Measurements from ENCODE around the gene ATXN1.

ATXN1 gene

DNA sequence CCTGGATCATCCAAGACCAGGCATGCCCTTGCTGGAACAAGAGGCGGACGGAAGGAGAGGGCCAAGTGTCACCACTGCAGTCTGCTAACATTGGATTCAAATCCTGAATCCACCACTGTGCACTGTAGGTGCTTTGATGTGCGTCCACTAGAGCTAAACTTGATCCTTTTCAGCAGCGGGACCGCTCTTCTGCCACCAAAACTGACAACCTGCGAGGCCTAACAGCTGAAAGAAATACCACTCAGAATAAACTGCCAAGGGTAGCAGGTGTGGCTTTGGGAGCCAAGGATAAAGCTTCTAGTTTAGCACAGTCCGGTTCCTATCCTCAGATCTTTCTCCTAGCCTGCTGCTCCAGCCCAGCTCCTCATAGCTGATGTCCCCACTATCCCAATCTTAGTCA, 108.0 kb downstream of the ATXN1 start:
- no peak overlapping the region for H3K27ac Mint-ChIP-seq
- H3K27me3 Mint-ChIP-seq (ENCODE audit: low read depth, poor library complexity), result no peaks in the 10 kb centered on the region
- no peak overlapping the region for H3K4me3 Mint-ChIP-seq
- H3K9me3 Mint-ChIP-seq, result no peaks in the 10 kb centered on the region
- peaks cover 9% of the 10 kb centered on the region for H3K36me3 Mint-ChIP-seq (ENCODE audit: low read depth)
- peaks cover 32% of the 10 kb centered on the region for H3K4me1 Mint-ChIP-seq
- no peak for DNase-seq
- TF ChIP-seq, protein P1, sequence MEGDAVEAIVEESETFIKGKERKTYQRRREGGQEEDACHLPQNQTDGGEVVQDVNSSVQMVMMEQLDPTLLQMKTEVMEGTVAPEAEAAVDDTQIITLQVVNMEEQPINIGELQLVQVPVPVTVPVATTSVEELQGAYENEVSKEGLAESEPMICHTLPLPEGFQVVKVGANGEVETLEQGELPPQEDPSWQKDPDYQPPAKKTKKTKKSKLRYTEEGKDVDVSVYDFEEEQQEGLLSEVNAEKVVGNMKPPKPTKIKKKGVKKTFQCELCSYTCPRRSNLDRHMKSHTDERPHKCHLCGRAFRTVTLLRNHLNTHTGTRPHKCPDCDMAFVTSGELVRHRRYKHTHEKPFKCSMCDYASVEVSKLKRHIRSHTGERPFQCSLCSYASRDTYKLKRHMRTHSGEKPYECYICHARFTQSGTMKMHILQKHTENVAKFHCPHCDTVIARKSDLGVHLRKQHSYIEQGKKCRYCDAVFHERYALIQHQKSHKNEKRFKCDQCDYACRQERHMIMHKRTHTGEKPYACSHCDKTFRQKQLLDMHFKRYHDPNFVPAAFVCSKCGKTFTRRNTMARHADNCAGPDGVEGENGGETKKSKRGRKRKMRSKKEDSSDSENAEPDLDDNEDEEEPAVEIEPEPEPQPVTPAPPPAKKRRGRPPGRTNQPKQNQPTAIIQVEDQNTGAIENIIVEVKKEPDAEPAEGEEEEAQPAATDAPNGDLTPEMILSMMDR (IDR thresholded peaks at IDR 0.05), result no peak

DNA sequence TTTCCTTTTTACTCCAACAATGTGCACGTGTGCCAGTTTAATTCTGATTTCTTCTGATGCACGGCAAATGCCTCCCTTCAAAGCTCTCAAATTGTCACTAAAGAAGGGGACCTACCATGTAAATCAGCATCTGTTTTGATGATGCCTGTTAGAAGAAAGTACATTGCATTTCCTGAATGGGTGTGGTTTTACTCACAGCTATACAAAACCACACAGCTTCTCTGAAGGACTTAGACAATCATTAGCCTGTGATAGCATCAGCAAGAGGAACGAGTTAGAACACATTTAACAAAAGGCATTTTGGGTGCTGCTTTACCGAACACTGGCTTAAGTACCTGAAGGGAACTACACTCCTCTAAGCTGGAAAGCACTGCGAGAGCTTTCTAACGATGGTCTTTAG, 109.4 kb downstream of the ATXN1 start:
- TF ChIP-seq, protein P1 (IDR thresholded peaks at IDR 0.05), result no peak
- Mint-ChIP-seq H3K36me3 (ENCODE audit: low read depth) (peaks cover 4% of the 10 kb centered on the region), H3K27ac (no peak overlapping the region), H3K27me3 (ENCODE audit: low read depth, poor library complexity) (no peaks in the 10 kb centered on the region), H3K4me3 (no peak overlapping the region), H3K4me1 (peaks cover 20% of the 10 kb centered on the region), H3K9me3 (no peaks in the 10 kb centered on the region)
- no peak for DNase-seq

DNA sequence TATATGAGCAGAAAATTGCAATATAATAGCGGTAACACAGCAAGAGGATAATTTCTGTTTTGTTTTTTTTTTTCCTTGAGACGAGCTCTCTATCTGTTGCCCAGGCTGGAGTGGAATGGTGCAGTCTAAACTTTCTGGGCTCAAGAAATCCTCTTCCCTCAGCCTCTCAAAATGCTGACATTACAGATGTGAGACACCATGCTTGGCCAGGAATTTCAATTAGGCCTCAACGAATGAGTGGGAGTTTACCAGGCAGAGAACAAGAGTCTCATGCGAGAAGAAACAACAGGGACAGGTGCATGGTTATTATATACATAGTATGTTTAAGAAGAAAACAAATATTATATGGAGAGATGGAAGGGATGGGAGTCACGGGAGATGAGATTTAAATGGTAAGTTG, 111.4 kb downstream of the ATXN1 start:
- TF ChIP-seq, protein P1 (IDR thresholded peaks at IDR 0.05), result no peak
- no peak for DNase-seq
- peaks cover 4% of the 10 kb centered on the region for H3K36me3 Mint-ChIP-seq (ENCODE audit: low read depth)
- H3K4me3 Mint-ChIP-seq, result no peak overlapping the region
- peaks cover 16% of the 10 kb centered on the region for H3K4me1 Mint-ChIP-seq
- no peak overlapping the region for H3K27ac Mint-ChIP-seq
- no peaks in the 10 kb centered on the region for H3K27me3 Mint-ChIP-seq (ENCODE audit: low read depth, poor library complexity)
- H3K9me3 Mint-ChIP-seq, result no peaks in the 10 kb centered on the region

DNA sequence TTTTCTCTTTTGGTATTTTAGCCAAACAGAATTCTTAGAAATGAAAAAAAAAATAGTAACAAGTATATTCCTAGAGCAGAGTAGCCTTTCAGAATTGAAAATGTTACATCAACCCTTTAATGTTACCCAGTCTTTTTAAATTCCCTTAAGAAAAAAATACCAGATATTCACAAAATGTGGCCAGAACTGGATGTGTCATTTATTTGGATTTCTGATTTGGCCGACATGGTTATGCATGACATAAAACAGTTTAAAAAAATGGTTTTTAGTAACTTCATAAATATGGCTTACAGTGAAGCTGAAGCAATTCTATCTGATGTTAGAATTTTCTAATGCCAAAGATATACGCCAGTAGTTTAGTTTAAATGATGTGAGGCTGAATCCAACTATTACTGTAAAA, 112.0 kb downstream of the ATXN1 start:
- TF ChIP-seq, protein P1 (IDR thresholded peaks at IDR 0.05), result no peak
- Mint-ChIP-seq H3K4me1 (peaks cover 10% of the 10 kb centered on the region), H3K9me3 (no peaks in the 10 kb centered on the region), H3K27ac (no peak overlapping the region), H3K4me3 (no peak overlapping the region), H3K27me3 (ENCODE audit: low read depth, poor library complexity) (no peaks in the 10 kb centered on the region), H3K36me3 (ENCODE audit: low read depth) (peaks cover 4% of the 10 kb centered on the region)
- no peak for DNase-seq

DNA sequence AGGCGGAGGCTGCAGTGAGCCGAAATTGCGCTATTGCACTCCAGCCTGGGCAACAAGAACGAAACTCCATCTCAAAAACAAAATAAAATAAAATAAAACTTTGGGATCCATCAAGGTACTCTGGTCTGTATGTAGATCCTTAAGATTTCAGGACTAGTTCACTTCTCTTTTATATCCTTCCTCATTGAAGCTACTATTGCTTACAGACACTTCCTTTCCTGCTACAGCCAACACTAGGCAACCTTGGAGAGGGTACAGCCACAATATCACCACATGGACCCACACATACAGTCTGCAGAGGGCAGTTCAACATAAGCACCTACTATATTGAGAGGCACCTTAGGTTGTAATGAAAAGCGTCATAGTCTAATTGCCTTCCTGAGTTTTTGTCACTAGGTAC, 113.3 kb downstream of the ATXN1 start:
- DNase-seq, result no peak
- H3K9me3 Mint-ChIP-seq, result no peaks in the 10 kb centered on the region
- H3K36me3 Mint-ChIP-seq (ENCODE audit: low read depth), result peaks cover 4% of the 10 kb centered on the region
- H3K27ac Mint-ChIP-seq, result no peak overlapping the region
- H3K4me1 Mint-ChIP-seq, result peaks cover 10% of the 10 kb centered on the region
- no peaks in the 10 kb centered on the region for H3K27me3 Mint-ChIP-seq (ENCODE audit: low read depth, poor library complexity)
- TF ChIP-seq, protein P1 (IDR thresholded peaks at IDR 0.05), result no peak
- H3K4me3 Mint-ChIP-seq, result no peak overlapping the region

DNA sequence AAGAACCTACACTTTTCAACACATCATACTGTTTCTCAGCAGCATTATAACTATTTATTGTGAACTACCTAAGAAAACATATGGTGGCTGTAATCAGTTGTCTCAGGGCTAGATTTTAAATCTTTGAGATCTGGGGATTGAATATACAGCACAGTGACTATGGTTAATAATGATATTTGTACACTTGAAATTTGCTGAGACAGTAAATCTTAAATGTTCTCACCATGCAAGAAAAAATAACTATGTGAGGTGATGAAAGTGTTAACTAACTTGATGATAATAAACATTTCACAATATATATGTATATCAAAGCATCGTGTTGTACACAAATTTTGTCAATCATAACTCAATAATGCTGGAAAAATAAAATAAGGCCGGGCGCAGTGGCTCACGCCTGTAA, 113.8 kb downstream of the ATXN1 start:
- TF ChIP-seq, protein P1 (IDR thresholded peaks at IDR 0.05), result no peak
- H3K4me3 Mint-ChIP-seq, result no peak overlapping the region
- no peak for DNase-seq
- peaks cover 10% of the 10 kb centered on the region for H3K4me1 Mint-ChIP-seq
- peaks cover under 1% of the 10 kb centered on the region for H3K9me3 Mint-ChIP-seq
- H3K36me3 Mint-ChIP-seq (ENCODE audit: low read depth), result peaks cover 2% of the 10 kb centered on the region
- no peaks in the 10 kb centered on the region for H3K27me3 Mint-ChIP-seq (ENCODE audit: low read depth, poor library complexity)
- no peak overlapping the region for H3K27ac Mint-ChIP-seq
